Myocyte (in vitro differentiated cells): Measurements from ENCODE around the gene OR14A2. TPM values are rescaled to one million over a fixed set of nuclear protein-coding genes. Genes with fewer than 3 reads are reported as not detected.
"Not testable (repeated sequence)": the region's sequence is repeated elsewhere in the genome, so short reads cannot be mapped to it uniquely, and the experiment has no call there.

Experiments
- DNase-seq: peaks from one replicate; pipeline ENCODE4 v3.0.0-alpha.2; 2012; ENCODE audit warnings: low read depth
- polyA plus RNA-seq: library from polyadenylated mRNA; unstranded; fragments of >200 nt; gene quantifications from one replicate; pipeline ENCODE4 v1.2.1, GENCODE V29; 2012; ENCODE audit warnings: missing spikeins
- total RNA-seq: library from RNA; depleted of rRNA; stranded (reverse); fragments of >200 nt; gene quantifications from 2 replicates; pipeline ENCODE4 v1.2.3, GENCODE V29; 2014

Gene OR14A2
- total RNA-seq = not detected in 2 replicates
- polyA plus RNA-seq = not detected

DNA sequence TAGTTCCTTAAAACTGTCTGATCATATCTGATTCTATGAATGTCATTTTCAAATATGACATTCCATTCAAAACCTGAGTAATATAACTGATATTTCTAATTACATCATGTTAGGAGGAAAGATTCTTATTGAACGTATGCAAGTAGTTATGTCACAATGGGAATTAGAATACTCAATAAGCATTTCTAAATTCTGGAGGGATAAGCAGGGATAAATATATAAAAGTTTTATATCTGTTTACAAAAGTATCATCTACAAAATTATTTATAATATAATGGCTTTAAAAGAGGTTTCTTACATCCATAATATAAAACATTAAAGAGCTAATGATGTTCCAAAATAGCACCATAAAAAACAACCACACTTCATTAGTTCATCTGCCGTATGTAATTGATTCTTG, at the start of gene OR14A2:
OR14A2 (minus strand) TSS at position 101 of the 400 bp plus-strand sequence.
- no peak for DNase-seq

DNA sequence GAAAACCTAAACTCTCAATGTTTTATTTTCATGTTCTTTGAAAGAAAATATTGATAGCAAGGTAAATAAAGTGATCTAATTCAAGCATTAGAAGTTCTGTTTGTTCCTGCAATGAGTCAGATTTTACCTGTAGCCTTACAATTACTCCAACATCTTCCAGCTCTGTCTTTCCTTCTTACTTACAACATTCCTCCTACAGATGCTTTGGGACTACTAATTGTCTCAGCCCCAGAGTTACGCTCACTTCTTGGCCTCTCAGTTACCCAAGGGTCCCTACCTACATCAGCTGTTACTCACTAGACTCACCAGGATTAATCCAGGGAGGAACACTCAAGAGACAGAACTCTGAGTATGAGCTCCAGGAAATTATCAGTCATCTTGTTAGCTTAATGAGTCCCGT, 49.6 kb upstream of the OR14A2 start:
- DNase-seq = no peak

DNA sequence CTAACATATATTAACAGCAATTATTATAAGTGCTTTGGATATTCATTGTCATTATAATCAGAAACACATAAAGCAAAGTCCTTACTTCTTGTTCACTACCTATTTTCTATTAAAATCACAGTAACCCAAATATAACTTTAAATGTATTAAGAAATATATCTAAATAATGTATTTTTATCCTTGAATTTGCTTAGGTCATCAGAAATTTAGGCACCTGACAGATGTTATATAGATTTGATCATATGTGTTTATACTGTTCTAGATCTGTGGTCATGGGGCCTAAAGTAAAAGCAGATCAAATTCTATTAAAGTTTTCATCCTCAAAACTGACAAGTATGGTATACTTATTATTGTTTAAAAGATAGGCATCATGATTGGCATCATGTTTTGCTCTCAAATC, 21.7 kb upstream of the OR14A2 start:
- DNase-seq = no peak

DNA sequence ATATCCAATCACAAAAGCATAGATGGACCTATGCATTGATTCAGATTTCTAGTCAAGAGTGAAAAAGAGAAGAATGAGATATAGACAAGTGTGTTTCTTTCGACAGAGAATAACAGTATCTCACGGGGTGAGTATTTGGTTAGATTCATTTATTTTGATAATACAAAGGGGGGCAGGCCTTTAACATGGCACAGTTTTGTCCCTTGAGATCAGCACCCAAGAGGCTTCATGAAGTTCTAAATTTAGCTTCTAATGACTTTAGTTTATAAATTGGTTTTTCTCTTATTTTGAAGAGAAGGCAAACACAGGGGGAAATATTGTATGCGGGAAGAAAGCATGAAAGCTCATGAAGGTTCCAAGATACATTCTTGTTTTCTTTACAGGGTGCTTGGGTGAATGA, 12.5 kb upstream of the OR14A2 start, which contains the start of gene OR1C1:
OR1C1 (minus strand) TSS at position 101 of the 400 bp plus-strand sequence. CDS start 2,150 bp downstream, outside the sequence.
- no peak for DNase-seq

DNA sequence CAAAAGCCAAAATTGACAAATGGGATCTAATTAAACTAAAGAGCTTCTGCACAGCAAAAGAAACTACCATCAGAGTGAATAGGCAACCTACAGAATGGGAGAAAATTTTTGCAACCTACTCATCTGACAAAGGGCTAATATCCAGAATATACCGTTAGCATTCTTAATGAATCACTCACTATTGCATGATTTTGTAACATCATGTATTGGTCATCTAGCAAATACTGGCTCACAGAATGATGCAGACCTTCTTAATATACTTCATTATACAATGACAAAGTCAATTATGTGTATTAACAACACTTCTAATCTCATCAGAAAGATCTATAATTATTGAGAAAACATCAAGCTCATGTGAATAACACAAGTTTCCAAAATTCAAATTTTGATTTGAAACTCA, 6.4 kb upstream of the OR14A2 start:
- DNase-seq = not testable (repeated sequence)

DNA sequence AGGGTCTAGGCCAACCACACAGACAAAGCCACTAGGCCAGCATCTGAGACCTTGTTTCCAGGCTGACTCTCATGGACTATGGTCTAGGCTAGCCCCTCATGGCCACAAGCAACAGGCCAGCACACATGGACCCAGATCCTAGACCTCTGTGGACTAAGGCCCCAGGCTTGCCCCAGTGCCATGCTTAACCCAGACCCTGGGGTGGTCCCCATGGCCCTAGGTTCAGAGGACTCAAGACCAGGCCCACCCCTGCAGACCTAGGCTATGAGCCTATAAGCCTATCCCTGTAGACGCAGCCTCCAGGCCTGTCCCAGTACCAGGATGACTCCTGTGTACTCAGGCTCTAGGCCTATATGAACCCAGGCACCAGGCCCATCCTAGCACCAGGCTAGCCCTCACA, 1.9 kb upstream of the OR14A2 start:
- no peak for DNase-seq

DNA sequence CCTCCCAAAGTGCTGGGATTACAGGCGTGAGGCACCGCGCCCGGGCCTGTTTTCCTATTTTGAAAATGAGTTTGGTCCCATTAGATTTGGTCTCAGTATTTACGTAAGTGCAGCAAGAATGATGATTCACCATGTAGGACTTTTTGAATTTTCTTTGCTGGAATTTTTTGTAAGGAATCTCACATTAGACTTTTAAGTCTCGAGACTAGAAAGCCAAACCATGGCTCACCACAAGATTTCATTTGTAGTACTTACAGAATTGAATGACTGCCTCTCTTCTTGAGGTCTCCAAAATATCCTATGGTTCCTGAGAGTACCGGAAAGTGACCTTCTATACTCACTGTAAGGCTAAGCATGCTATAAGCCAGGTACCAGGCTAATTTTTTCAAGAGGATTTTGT, 325 bp downstream of the OR14A2 start:
- no peak for DNase-seq

DNA sequence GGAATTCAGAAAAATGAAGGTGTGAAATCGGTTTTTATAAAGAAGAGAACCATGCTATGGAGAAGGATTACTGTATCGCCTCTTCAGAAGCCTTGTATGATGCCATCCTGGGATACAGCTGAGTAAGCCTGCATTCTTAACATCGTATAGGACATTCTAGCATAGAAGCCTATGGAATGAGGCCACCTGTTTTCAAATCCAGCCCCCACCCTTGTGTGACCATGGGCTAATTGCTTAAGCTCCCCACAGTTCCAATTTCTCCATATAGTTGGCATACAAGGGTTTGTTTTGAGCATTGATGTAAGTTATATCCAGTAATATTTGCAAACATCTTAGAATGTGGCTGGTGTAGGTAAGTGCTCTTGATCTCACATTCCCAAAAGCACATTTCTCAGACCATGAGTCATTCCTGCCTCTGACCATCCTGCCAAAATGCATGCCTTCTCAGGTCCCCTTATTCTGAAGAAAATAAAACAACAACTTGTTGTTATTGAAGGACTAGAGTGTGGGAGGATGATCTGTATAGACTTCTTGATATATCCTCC, 1.5 kb downstream of the OR14A2 start:
- no peak for DNase-seq

DNA sequence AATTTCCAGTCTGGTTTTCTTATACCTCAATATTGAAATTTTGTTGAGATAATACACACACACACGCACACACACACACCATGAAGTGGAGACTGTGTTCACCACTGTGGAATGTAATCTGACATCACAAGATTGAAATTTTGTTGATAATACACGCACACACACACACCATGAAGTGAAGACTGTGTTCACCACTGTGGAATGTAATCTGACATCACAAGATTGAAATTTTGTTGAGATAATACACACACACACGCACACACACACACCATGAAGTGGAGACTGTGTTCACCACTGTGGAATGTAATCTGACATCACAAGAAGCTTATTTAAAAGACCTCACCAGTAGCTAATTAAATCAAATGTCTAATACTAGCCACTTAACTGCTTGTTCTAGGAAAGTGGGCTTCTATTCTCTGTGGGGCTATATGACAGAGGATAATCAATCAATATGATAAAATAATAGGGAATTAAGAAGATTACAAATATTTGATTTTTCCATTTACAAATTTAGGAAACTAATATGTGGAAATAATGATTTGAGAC, 5.7 kb downstream of the OR14A2 start:
- DNase-seq = not testable (repeated sequence)

DNA sequence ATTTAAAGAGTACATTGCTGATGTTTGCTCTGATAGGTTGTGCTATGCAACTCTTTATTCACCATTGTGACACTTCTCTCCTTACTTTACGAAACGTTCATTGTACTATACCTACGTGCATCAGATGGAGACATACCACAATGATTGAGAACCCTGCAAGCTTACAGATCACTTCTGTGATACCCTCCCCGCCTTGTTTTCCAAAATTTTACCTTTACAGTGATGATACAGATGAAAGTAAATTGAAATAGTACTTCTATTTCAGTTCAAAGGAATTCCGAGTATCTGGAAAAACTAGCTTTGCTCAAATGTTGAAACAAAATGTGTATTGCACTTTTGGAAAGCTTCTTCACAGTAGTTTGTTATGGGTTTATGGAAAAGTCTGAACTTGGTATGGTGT, 6.2 kb downstream of the OR14A2 start:
- no peak for DNase-seq

DNA sequence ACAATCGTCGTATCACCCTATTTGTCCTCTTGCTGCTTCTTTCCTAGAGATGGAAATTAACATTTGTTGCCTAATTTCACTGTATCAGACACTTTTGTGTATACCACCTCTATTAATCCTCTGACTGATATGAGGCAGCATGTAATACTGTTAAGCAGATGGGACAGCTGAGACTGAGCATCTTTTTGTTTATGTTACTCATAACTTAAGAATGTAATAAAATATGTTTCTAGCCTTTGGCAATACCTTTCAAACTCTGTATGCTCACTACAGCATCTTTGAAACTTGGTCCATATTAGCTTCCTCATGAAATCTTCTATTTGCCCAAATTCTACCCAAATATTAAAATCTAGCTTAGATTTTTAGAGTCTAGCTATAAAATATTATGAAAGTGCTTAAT, 7.2 kb downstream of the OR14A2 start:
- no peak for DNase-seq

DNA sequence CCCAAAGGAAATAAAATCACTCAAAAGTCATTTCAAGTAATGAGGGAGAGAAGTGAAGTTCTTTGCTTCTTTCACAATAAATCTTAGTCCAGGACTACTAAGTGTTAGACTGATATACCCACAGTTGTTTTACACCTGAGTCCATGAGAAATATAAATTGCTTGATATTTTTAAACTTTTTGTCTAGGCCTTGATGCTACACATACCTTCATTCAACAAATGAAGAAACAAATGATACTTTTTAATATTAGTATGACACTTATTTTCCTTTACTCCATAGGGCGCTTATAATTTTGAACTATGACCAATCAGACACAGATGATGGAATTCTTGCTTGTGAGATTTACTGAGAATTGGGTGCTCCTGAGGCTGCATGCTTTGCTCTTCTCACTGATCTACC, 9.6 kb downstream of the OR14A2 start, which contains the start of gene OR14K1:
OR14K1 (plus strand) TSS at position 301 of the 400 bp plus-strand sequence; CDS start at position 301, 0 bp downstream.
- DNase-seq = no peak

DNA sequence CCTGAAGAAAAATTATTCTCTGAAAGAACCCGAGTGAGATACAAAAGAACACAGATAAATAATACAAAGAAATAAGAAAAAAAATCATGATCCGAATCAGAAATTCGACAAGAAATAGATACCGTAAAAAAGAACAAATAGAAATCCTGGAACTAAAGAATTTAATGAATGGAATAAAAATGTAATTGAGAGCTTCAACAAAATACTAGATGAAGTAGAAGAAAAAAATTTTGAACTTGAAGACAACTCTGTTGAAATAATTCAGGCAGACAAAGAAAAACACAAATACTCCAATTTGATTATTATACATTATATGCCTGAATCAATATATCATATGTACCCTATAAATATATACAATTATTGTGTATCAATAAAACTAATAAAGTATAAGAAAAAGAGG, 26.7 kb downstream of the OR14A2 start:
- no peak for DNase-seq

DNA sequence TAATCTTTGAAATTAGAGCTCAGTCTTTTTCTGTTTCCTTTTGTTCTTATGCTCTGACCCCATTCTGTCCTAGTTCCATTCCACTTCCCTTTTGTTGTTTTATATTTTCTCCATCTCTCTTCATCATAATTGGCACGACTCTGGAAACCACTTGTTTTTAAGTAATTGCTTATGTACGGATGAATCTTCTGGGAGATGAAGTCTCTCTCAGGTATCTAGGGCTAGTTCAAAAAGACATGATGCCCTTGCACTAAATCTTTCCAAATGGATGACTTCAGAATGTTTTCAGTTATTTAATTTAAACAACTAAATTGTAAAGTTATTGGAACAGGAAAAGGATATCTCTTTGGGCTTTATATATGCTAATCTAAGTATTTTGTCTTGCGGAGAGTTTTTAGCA, 31.4 kb downstream of the OR14A2 start, which contains the start of gene OR6F1:
OR6F1 (minus strand) TSS at position 101 of the 400 bp plus-strand sequence. CDS start 3,891 bp downstream, outside the sequence.
- DNase-seq = no peak

DNA sequence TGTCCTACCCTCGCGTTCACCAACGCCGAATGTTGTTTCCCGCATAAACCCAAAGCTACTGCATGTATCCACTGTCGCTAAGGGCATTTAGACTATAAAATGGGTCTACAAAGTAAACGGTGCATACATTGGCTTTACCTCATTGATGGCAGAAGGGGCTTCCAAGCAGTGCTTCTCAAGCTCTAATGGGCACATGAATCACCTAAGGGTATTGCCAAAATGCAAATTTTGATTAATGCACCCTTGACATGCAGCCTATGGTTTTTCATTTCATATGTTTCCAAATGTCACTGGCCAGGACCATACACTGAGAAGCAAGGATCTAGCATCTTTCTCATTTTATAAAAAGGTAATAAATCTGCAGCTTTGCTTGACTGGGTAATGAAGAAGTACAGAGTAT, 34.2 kb downstream of the OR14A2 start:
- DNase-seq = no peak

DNA sequence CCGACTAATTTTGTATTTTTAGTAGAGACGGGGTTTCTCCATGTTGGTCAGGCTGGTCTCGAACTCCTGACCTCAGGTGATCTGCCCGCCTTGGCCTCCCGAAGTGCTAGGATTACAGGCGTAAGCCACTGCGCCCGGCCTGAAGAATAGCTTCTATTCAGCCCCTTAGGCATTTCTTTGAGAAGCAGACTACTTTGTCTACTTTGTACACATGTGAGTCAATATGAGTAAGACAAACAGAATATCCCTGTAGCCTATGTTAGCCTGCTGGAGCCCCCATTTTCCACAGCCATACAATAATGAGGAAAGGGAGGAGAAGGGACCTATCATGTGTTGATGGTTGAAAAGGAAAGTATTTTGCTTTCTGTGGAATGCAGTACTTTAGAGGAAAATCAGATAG, 37.3 kb downstream of the OR14A2 start:
- DNase-seq = not testable (repeated sequence)

DNA sequence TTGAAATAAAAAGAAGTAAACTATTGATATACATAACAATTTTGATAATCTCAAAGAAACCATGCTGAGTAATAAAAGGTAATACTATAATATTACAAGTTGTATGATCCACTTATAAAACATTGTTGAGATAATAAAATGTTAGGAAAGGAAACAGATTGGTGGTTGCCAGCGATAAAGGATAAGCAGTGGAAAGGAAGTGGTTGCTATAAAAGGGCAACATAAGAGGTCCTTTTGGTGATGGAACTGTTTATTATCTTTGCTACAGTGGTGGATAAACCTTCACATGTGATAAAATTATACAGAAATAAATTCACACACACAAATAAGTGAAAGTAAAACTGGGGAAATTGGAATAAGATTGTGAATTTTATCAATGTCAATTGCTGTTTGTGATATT, 46.6 kb downstream of the OR14A2 start:
- no peak for DNase-seq

DNA sequence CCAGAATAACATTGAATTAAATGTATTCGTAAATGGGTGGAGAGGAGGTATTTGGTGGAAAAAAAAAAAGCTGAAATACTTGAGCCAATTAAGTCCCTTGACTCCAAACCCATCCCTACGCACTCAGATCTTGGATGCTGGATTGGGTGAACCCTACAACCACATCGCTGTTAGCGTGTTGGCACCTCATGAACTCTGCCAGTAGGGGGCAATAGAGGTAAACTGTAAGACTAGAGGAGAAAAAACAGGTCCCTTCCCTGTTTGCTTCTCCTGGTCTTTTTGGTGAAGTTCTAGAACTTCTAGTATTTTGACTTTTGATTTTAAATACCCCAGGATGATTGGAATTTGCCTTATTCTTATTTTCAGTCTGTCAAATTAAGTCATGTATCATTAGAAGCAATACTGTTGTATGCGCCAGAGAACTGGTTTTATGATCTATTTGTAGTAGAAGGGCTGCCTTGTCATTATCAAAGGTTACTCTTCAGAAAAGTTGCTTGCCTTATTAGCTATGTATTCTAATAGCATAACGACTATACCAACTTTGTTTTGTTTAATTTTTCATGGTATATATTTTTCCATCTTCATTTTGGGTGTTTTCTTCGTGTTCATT, 66.5 kb downstream of the OR14A2 start:
- DNase-seq = peak; percentile 57

DNA sequence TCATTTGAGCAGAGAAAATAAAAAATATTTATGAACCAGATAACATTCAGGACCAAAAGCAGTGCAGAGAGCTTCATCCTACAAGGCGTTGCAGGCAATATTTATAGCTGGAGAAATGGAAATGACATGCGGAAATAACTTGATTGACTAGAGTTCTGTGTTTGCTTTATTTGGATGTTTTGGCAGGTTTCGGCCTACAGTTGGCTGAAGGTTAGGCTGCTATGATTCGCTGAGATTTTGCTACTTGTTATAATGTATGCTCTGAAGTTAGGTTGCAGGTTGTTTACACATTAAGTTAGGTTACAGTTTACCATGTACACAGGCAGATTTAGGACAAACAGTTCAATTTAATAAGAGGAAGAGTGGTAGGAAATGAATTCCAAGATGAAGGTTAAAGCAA, 67.8 kb downstream of the OR14A2 start:
- DNase-seq = no peak

DNA sequence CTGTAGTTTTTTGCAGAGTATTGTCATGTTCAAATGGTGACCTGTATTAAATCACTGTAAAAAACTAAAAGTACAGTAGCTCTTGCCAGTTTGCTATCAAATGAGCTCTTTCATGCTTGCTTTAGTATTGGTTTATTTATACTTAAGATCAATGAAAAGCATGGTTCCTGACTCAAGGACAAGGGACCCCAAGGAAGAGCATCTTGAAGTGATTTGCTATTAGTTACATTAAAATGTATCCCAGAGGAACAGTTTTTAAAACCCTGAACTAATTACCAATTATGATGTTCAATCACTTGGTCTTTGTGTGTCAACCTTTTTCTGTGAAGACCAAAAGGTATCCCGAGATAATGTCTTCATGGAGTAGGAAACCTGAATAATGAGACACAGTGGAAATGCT, 68.3 kb downstream of the OR14A2 start, which contains the start of gene OR13G1:
OR13G1 (minus strand) TSS at position 101 of the 400 bp plus-strand sequence. CDS start 6,698 bp downstream, outside the sequence.
- no peak for DNase-seq
